ENCODE measurements around the gene HABP2.

DNA sequence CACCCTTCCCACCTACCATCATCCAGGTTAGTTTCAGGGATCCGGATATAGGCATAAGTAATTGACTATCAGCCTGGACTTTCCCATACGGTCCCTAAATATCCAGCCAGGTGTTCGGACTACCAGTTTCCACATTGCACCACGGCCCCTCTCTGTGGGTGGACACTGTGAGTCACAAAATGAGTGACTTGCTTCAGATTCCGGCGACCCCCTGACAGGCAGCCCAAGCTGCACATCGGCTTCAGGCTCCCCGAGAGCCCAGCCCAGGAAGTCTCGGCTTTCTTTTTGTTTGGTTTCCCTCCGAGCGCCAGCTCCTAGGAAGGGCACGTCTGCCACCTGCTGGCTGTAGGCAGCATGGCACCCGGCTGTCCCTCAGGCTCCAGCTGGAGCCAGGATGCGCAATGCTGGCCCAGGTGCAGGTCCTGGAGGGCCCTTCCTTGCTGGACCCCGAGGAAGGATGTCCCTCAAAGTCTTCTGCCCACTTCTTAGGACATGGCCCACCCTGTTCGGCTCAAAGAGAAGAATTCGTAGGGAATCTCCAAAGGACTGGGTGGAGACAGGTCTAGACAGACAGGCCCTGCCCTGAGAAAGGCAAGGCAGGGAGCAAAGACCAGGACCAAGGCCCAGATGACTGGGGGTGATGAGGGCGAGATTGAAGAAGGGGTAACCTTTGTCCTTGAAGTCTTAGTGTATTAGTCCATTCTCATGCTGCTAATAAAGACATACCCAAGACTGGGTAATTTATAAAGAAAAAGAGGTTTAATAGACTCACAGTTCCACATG lies 10.6 kb downstream of the HABP2 start:
- TF ChIP-seq, protein P1, sequence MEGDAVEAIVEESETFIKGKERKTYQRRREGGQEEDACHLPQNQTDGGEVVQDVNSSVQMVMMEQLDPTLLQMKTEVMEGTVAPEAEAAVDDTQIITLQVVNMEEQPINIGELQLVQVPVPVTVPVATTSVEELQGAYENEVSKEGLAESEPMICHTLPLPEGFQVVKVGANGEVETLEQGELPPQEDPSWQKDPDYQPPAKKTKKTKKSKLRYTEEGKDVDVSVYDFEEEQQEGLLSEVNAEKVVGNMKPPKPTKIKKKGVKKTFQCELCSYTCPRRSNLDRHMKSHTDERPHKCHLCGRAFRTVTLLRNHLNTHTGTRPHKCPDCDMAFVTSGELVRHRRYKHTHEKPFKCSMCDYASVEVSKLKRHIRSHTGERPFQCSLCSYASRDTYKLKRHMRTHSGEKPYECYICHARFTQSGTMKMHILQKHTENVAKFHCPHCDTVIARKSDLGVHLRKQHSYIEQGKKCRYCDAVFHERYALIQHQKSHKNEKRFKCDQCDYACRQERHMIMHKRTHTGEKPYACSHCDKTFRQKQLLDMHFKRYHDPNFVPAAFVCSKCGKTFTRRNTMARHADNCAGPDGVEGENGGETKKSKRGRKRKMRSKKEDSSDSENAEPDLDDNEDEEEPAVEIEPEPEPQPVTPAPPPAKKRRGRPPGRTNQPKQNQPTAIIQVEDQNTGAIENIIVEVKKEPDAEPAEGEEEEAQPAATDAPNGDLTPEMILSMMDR (IDR thresholded peaks at IDR 0.05; ENCODE audit: low read length): peak; percentile 88
- TF ChIP-seq EZH2 (IDR thresholded peaks at IDR 0.05; ENCODE audit: borderline replicate concordance, low read length): no peak
